ENCODE data around the gene PLA2G2F.

Gene PLA2G2F

GRCh38 chr1:20138961-20139550, at the start of gene PLA2G2F:
PLA2G2F (plus strand) TSS chr1:20139323; CDS start chr1:20139428, 105 bp downstream.
- DNase-seq, result no peak

GRCh38 chr1:20089328-20090077, 49.6 kb upstream of the PLA2G2F start:
- DNase-seq, result peak; percentile 21

- no peak for DNase-seq
These were observed 49.0 kb upstream of the PLA2G2F start for GRCh38 chr1:20090119-20090518.

- DNase-seq, result no peak
These were observed 48.5 kb upstream of the PLA2G2F start for GRCh38 chr1:20090641-20091040.

GRCh38 chr1:20093303-20093702, 45.8 kb upstream of the PLA2G2F start:
- no peak for DNase-seq

GRCh38 chr1:20093940-20094391, 45.2 kb upstream of the PLA2G2F start:
- DNase-seq, result no peak

GRCh38 chr1:20095564-20096434, 43.3 kb upstream of the PLA2G2F start:
- DNase-seq, result no peak

- no peak for DNase-seq
These were observed 42.2 kb upstream of the PLA2G2F start for GRCh38 chr1:20096840-20097447.

GRCh38 chr1:20099533-20099932, 39.6 kb upstream of the PLA2G2F start:
- DNase-seq, result no peak

GRCh38 chr1:20100632-20101355, 38.3 kb upstream of the PLA2G2F start:
- peak; percentile 74 for DNase-seq

- DNase-seq, result no peak
These were observed 36.2 kb upstream of the PLA2G2F start for GRCh38 chr1:20102875-20103274.

- no peak for DNase-seq
These were observed 33.3 kb upstream of the PLA2G2F start for GRCh38 chr1:20105856-20106255.

- no peak for DNase-seq
These were observed 31.8 kb upstream of the PLA2G2F start for GRCh38 chr1:20107351-20107750.

- DNase-seq, result no peak
These were observed 31.3 kb upstream of the PLA2G2F start for GRCh38 chr1:20107796-20108195.

- DNase-seq, result no peak
These were observed 30.6 kb upstream of the PLA2G2F start for GRCh38 chr1:20108366-20109123.

GRCh38 chr1:20109223-20109856, 29.8 kb upstream of the PLA2G2F start:
- no peak for DNase-seq

- DNase-seq, result no peak
These were observed 28.4 kb upstream of the PLA2G2F start for GRCh38 chr1:20110679-20111078.

- no peak for DNase-seq
These were observed 27.7 kb upstream of the PLA2G2F start for GRCh38 chr1:20111452-20111851.

GRCh38 chr1:20112279-20113000, 26.7 kb upstream of the PLA2G2F start:
- no peak for DNase-seq

GRCh38 chr1:20114021-20114648, 25.0 kb upstream of the PLA2G2F start:
- no peak for DNase-seq
